Transverse colon (tissue), 4 donors: ENCODE data around the gene TDP2. TPM values are rescaled to one million over a fixed set of nuclear protein-coding genes. Genes with fewer than 3 reads are reported as not detected.
"Not testable (repeated sequence)": the region's sequence is repeated elsewhere in the genome, so short reads cannot be mapped to it uniquely, and the experiment has no call there.

ENCODE experiments used
- DNase-seq: peaks from one replicate; pipeline ENCODE4 v3.0.0-alpha.2; 2019
- H3K27ac ChIP-seq, 4 donors: fragments of 200-600 bp; sonication (generic); 2 replicates each; pipeline ENCODE4 v1.5.1; 2016 to 2018; ENCODE audit warnings: inconsistent platforms in 4 of 4
- H3K27me3 ChIP-seq: fragments of 200-600 bp; sonication (generic); 2 replicates; pipeline ENCODE4 v1.5.1; 2017; ENCODE audit warnings: inconsistent platforms
- H3K36me3 ChIP-seq, 4 donors: fragments of 200-600 bp; sonication (generic); 2 replicates each; pipeline ENCODE4 v1.5.1; 2017 to 2019; ENCODE audit warnings: inconsistent platforms in 4 of 4
- H3K4me1 ChIP-seq, 4 donors: fragments of 200-600 bp; sonication (generic); 2 replicates each; pipeline ENCODE4 v1.5.1; 2017 to 2020; ENCODE audit warnings: inconsistent platforms in 4 of 4
- H3K4me3 ChIP-seq, 4 donors: fragments of 200-600 bp; sonication (generic); 1 replicate in 1 of 4; 2 replicates in 3 of 4; pipeline versions ENCODE4 v1.5.1 to v1.6.1; 2017 to 2019; ENCODE audit warnings: inconsistent platforms in 4 of 4
- H3K9me3 ChIP-seq, 2 donors: fragments of 200-600 bp; sonication (generic); 2 replicates each; pipeline ENCODE4 v1.5.1; 2017 to 2019; ENCODE audit warnings: inconsistent platforms in 2 of 2
- CTCF ChIP-seq, 5 experiments: fragments of 200-600 bp in 3 of 5; fragments of 450-650 bp in 2 of 5; sonication (generic) in 3 of 5; IDR thresholded peaks; 1 replicate in 2 of 5; 2 replicates in 3 of 5; pipeline ENCODE4 v1.5.1; 2016 to 2017; ENCODE audit warnings: antibody characterized with exemption in 5 of 5, inconsistent platforms in 3 of 5, mild to moderate bottlenecking in 2 of 5, moderate library complexity in 1 of 5
- EP300 ChIP-seq: sonication (generic); formaldehyde crosslinking; IDR thresholded peaks from one replicate; pipeline ENCODE4 v1.6.1; 2017; ENCODE audit warnings: antibody characterized with exemption, low read depth
- POLR2A ChIP-seq: fragments of 450-650 bp; IDR thresholded peaks from one replicate; pipeline ENCODE4 v1.6.1; 2016; ENCODE audit warnings: antibody characterized with exemption, mild to moderate bottlenecking, moderate library complexity
- POLR2AphosphoS5 ChIP-seq, 3 donors: sonication (generic); formaldehyde crosslinking; IDR thresholded peaks; one replicate each; pipeline ENCODE4 v1.6.1; 2016; ENCODE audit warnings: antibody characterized with exemption in 3 of 3
- WGBS, 2 donors: methylation state at CpG; one replicate each; pipeline ENCODE4 v1.1.5; 2018; ENCODE audit warnings: low coverage in 1 of 2; 5-methylcytosine and 5-hydroxymethylcytosine counted together
- in situ Hi-C, 4 donors: fragments of 200-750 bp; cut with MboI; loops; one replicate each; pipeline versions ENCODE4 v1.15.0 to v1.15.1; 2017; ENCODE audit warnings: low sequenced_read_pairs in 3 of 4, low pct_ligation_motif_present in 1 of 4, low pct_unique_long_range_greater_than_20kb in 1 of 4
- intact Hi-C: fragments of 100-400 bp; cut with DNase I; formaldehyde crosslinking; loops from one replicate; pipeline ENCODE4 v1.15.1; 2023; ENCODE audit warnings: low total_unique reads
- total RNA-seq, 4 donors: library from RNA; depleted of rRNA; stranded (reverse); fragments of >200 nt; gene quantifications; one replicate each; pipeline ENCODE4 v1.1.0, GENCODE V29; 2016

The TDP2 gene
- total RNA-seq, 4 donors from 2014 or later: 48.4 to 292 (median 151) TPM

DNA sequence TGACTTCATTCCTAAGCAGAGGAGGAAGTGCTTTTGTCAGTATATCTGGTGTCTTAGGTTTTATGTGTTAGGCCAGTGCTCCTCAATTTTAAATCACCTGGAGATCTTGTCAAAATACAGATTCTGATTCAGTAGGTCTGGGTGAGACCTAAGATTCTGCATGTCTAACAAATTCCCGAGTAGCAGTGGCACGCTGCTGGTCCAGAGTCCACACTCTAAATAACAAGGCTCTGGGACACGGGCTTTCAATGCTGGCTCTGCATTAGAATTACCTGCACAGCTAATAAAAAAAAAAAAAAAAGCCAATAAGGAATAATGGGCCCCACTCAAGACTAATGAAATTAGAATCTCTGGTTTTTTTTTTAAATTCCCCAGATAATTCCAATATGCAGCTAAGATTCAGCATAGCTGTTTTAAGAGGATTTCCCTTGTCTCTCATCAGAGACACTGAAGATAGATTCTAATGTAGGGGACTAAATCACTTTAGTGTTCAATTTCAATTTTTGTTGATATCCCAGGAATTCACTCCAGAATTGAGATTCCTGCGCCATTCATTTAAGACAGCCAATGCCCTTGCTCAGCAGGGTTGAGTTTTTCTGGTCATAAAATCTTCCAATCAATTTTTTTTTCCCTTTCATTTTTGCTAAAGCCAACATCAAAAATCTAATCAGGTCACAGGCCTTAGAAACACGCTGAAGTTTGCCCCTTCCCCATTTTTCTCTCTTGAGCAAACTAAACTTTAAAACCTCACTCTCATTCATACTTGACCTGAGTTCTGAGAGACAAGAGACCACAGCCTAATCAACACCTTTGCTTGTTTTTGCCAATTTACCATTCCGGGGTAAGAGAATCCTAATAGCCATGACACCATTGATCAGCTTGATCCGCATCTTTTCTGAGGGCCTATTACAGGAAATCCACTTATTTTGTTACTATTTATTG, 2.4 kb downstream of the TDP2 start:
- TF ChIP-seq CTCF (IDR thresholded peaks at IDR 0.05) (no peak), EP300 (no peak), POLR2AphosphoS5 (IDR thresholded peaks at IDR 0.05) (no peak), POLR2A (no peak)

DNA sequence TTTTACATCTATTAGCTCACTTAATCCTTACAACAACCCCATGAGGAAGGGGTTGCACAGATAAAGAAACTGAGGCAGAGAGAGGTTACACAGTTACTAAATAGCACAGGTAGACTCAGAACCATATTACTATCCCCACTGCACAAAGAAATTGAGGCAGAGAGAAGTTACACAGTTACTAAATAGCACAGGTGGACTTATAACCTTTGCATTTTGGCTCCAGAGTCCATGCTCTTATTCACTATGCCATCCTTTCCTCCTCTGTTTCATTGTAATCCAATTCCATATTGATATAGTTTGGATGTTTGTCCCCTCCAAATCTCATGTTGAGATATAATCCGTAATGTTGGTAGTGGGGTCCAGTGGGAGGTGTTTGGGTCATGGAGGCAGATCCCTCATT, 3.5 kb downstream of the TDP2 start:
- H3K4me1 ChIP-seq: peaks cover 7 to 82% (median 56%) of the 10 kb centered on the region in 4 donors
- DNase-seq: no peak
- intact Hi-C loops (no loop called here), in situ Hi-C loops (no loop called here)
- no peaks in the 10 kb centered on the region for H3K27me3 ChIP-seq
- peak overlapping the region; percentile 92 to 97 (median 94) for H3K27ac ChIP-seq
- H3K4me3 ChIP-seq: peak overlapping the region in 1 of 4 donors; percentile 75
- H3K36me3 ChIP-seq: peaks cover 0 to 6% (median 0%) of the 10 kb centered on the region in 4 donors
- WGBS, 2 donors: 96% methylated on average over 1 of the region's 1 CpG; no CpG with 5 or more reads in 1 of the 2 donors
- TF ChIP-seq POLR2A (no peak), POLR2AphosphoS5 (IDR thresholded peaks at IDR 0.05) (peak in 2 of 3 donors; percentile 32 to 52), EP300 (no peak), CTCF (IDR thresholded peaks at IDR 0.05) (no peak)
- H3K9me3 ChIP-seq: no peaks in the 10 kb centered on the region

More for the DNA sequence above, 2.4 kb downstream of the TDP2 start:
- in situ Hi-C loops: no loop called here
- Histone ChIP-seq H3K36me3 (no peaks in the 10 kb centered on the region), H3K27ac (peak overlapping the region; percentile 92 to 97 (median 94)), H3K9me3 (no peaks in the 10 kb centered on the region), H3K27me3 (no peaks in the 10 kb centered on the region), H3K4me1 (peaks cover 7 to 75% (median 52%) of the 10 kb centered on the region in 4 donors), H3K4me3 (peak overlapping the region in 3 of 4 donors; percentile 50 to 75 (median 64))
- peak; percentile 39 for DNase-seq
- intact Hi-C loops: no loop called here
- WGBS, 2 donors: 72 to 73% methylated on average over 7 of the region's 7 CpGs

DNA sequence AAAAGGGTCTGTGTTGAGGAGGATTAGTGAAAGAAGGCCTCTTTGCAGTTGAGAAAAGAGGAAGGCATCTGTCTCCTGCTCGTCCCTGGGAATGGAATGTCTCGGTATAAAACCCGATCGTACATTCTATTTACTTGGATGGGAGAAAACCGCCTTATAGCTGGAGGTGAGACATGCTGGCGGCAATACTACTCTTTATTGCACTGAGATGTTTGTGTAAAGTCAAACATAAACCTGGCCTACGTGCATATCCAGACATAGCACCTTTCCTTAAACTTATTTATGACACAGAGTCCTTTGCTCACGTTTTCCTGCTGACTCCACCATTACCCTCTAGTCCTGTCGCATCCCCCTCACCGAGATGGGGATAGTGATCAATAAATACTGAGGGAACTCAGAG, 4.5 kb downstream of the TDP2 start:
- H3K4me1 ChIP-seq: peaks cover 7 to 79% (median 49%) of the 10 kb centered on the region in 4 donors
- H3K4me3 ChIP-seq: peak overlapping the region in 1 of 4 donors; percentile 75
- intact Hi-C loops: no loop called here
- H3K27me3 ChIP-seq: no peaks in the 10 kb centered on the region
- no peaks in the 10 kb centered on the region for H3K9me3 ChIP-seq
- 62 to 63% methylated on average over 7 to 10 of the region's 10 CpGs for WGBS, 2 donors
- TF ChIP-seq CTCF (IDR thresholded peaks at IDR 0.05) (no peak), POLR2A (peak; percentile 15), POLR2AphosphoS5 (IDR thresholded peaks at IDR 0.05) (peak in 1 of 3 donors; percentile 8), EP300 (no peak)
- peaks cover 0 to 10% (median 0%) of the 10 kb centered on the region in 4 donors for H3K36me3 ChIP-seq
- in situ Hi-C loops: no loop called here
- peak; percentile 30 for DNase-seq
- peak overlapping the region; percentile 92 to 97 (median 94) for H3K27ac ChIP-seq

- intact Hi-C loops, H3K27me3 ChIP-seq, in situ Hi-C loops, H3K9me3 ChIP-seq: not testable (repeated sequence)
- Histone ChIP-seq H3K27ac (peak overlapping the region; percentile 92 to 97 (median 94)), H3K4me1 (peaks cover 7 to 82% (median 49%) of the 10 kb centered on the region in 4 donors), H3K4me3 (peak overlapping the region in 1 of 4 donors; percentile 75), H3K36me3 (peaks cover 0 to 15% (median 0%) of the 10 kb centered on the region in 4 donors)
- 48 to 68% methylated on average over 4 to 5 of the region's 5 CpGs for WGBS, 2 donors
- DNase-seq: peak; percentile 17
Measured at GRCh38 chr6:24661759-24662158, 4.9 kb downstream of the TDP2 start.
